Lower leg skin (tissue), 3 donors: ENCODE measurements around the gene SLC49A3.

Experiments used
- POLR2A ChIP-seq, 2 donors: fragments of 450-650 bp; IDR thresholded peaks; one replicate each; pipeline ENCODE4 v1.6.1; 2016 to 2017; ENCODE audit warnings: antibody characterized with exemption in 2 of 2, mild to moderate bottlenecking in 1 of 2, moderate library complexity in 1 of 2
- TF ChIP-seq, protein P1 (sequence below), 3 donors: fragments of 450-650 bp; IDR thresholded peaks; one replicate each; pipeline ENCODE4 v1.5.1; 2016; ENCODE audit warnings: antibody characterized with exemption in 3 of 3, mild to moderate bottlenecking in 3 of 3, moderate library complexity in 2 of 3

DNA sequence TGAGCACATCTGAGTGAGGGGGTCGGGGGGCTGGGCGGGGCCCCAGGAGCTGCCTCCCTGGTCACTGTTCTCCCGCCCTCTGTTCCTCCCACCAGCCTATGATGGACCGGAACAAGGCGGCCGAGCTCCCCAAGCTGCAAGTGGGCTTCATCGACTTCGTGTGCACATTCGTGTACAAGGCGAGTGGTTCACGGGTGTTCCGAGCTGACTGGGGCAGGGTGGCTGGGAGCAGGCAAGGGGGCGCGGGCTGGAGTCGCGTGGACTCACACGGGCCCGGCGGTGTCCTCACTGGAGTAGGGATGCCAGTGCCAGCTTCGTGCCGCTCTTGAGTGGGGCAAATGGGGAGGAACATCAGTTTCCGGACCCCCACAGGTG, 22.5 kb downstream of the SLC49A3 start:
- TF ChIP-seq POLR2A (IDR thresholded peaks at IDR 0.05): no peak
- TF ChIP-seq, protein P1, sequence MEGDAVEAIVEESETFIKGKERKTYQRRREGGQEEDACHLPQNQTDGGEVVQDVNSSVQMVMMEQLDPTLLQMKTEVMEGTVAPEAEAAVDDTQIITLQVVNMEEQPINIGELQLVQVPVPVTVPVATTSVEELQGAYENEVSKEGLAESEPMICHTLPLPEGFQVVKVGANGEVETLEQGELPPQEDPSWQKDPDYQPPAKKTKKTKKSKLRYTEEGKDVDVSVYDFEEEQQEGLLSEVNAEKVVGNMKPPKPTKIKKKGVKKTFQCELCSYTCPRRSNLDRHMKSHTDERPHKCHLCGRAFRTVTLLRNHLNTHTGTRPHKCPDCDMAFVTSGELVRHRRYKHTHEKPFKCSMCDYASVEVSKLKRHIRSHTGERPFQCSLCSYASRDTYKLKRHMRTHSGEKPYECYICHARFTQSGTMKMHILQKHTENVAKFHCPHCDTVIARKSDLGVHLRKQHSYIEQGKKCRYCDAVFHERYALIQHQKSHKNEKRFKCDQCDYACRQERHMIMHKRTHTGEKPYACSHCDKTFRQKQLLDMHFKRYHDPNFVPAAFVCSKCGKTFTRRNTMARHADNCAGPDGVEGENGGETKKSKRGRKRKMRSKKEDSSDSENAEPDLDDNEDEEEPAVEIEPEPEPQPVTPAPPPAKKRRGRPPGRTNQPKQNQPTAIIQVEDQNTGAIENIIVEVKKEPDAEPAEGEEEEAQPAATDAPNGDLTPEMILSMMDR (IDR thresholded peaks at IDR 0.05): no peak
